Heart right ventricle (tissue), 16 donors: ENCODE measurements around the gene OTULINL. TPM values are rescaled to one million over a fixed set of nuclear protein-coding genes. Genes with fewer than 3 reads are reported as not detected.

Experiments used
- ATAC-seq, 8 donors: fragments of 200-7000 bp; cut with Tn5 transposase; one replicate each; pipeline ENCODE4 v1.9.1; 2020; ENCODE audit warnings: mild to moderate bottlenecking in 8 of 8, moderate library complexity in 8 of 8, moderate number of reproducible peaks in 1 of 8
- DNase-seq, 2 donors: peaks; one replicate each; pipeline ENCODE4 v3.0.0-alpha.2; 2020
- H3K27ac ChIP-seq, 10 donors: fragments of 200-600 bp; sonication (generic) in 2 of 10; one replicate each; pipeline versions ENCODE4 v1.5.0 to v1.8.0; 2020 to 2022; ENCODE audit warnings: mild to moderate bottlenecking in 3 of 10
- H3K27me3 ChIP-seq, 7 donors: fragments of 200-600 bp; one replicate each; pipeline ENCODE4 v1.8.0; 2021 to 2022; ENCODE audit warnings: mild to moderate bottlenecking in 2 of 7
- H3K36me3 ChIP-seq, 9 donors: fragments of 200-600 bp; sonication (generic) in 1 of 9; one replicate each; pipeline versions ENCODE4 v1.5.0 to v1.8.0; 2020 to 2022; ENCODE audit warnings: mild to moderate bottlenecking in 2 of 9
- H3K4me1 ChIP-seq, 9 donors: fragments of 200-600 bp; sonication (generic) in 1 of 9; one replicate each; pipeline versions ENCODE4 v1.5.0 to v1.8.0; 2020 to 2022; ENCODE audit warnings: mild to moderate bottlenecking in 4 of 9
- H3K4me3 ChIP-seq, 10 donors: fragments of 200-600 bp; sonication (generic) in 2 of 10; one replicate each; pipeline versions ENCODE4 v1.5.0 to v1.8.0; 2020 to 2022; ENCODE audit warnings: mild to moderate bottlenecking in 7 of 10, moderate library complexity in 2 of 10
- H3K9me3 ChIP-seq, 11 donors: fragments of 200-600 bp in 10 of 11; sonication (generic) in 2 of 11; one replicate each; pipeline versions ENCODE4 v1.5.0 to v1.8.0; 2013 to 2022; ENCODE audit warnings: mild to moderate bottlenecking in 2 of 11, control low read depth in 1 of 11, moderate library complexity in 1 of 11
- WGBS, 2 donors: extraction: QIAGEN DNeasy Blood & Tissue Kit; methylation state at CpG; one replicate each; pipeline ENCODE4 v1.1.7; 2013; ENCODE audit warnings: inconsistent platforms in 1 of 2; 5-methylcytosine and 5-hydroxymethylcytosine counted together
- intact Hi-C, 10 donors: fragments of 100-400 bp; cut with DNase I; formaldehyde crosslinking; loops; one replicate each; pipeline versions ENCODE4 v1.11.1 to v1.14.2; 2022
- polyA plus RNA-seq, 2 donors: library from polyadenylated mRNA; stranded (reverse); fragments of 200-250 nt; gene quantifications; one replicate each; pipeline ENCODE4 v1.2.3, GENCODE V29; 2013
- total RNA-seq, 10 donors: library from RNA; stranded (reverse); fragmentation: NEBNext Ultra II Directional in 3 of 10; extraction: Animal tissue kit (Norgen Biotek cat#: 25700) in 3 of 10; gene quantifications; one replicate each; pipeline versions ENCODE4 v1.2.1 to v1.2.4, GENCODE V29; 2021 to 2023
- TF ChIP-seq, protein P1 (sequence below), 9 donors: fragments of 200-600 bp; sonication (generic) in 2 of 9; IDR thresholded peaks; one replicate each; pipeline versions ENCODE4 v1.5.0 to v1.8.0; 2021 to 2022; ENCODE audit warnings: antibody characterized with exemption in 9 of 9, mild to moderate bottlenecking in 5 of 9, moderate library complexity in 1 of 9
- donor health status: Arrhythmogenic right ventricular cardiomyopathy.
- donor health status: ischemic (EF 13 %, LVEDD 7.1; RV severe dilation, severe dysfunction).
- donor health status: healthy with polysubstance abuse.
- donor health status: DM: no; HTN: yes; CAD: no.
- donor health status: DM: no; HTN: no; CAD: no.
- donor health status: ischemic (EF 25% LVEDD 6.9; RV normal size, moderate dysfunction).
- donor health status: ischemic (EF 25% LVEDD 5.7; RV mildly dilated, moderate dysfunction).
- donor health status: healthy.
- donor health status: DM: yes; HTN: yes; CAD: no.
- donor health status: Ischemic cardiomyopathy.
- donor health status: ischemic (EF 35%, LVEDD 5.7; RV mildly dilated, moderate dysfunction).
- donor health status: nonischemic (EF 11% LVEDD 7.7; RV severe dilation, severe dysfunction).
- donor health status: DM: yes; HTN: yes; CAD: no.
- donor health status: PGD.
- donor health status: ischemic (EF 29% LVEDD 5.4; RV normal size, mild dysfunction).
- donor health status: nonischemic (EF 23%, LVEDD 6.1; RV moderate dilation, normal function).

The OTULINL gene
- total and polyA plus RNA-seq, 12 donors, result 0.29 to 9.5 (median 1.3) TPM

GRCh38 chr5:14576206-14576605, 5.4 kb upstream of the OTULINL start:
- intact Hi-C loops, result no loop called here
- H3K4me3 ChIP-seq, result no peak overlapping the region
- H3K36me3 ChIP-seq, result no peaks in the 10 kb centered on the region
- H3K27me3 ChIP-seq, result peaks cover 0 to 38% (median 23%) of the 10 kb centered on the region in 7 donors
- TF ChIP-seq, protein P1, sequence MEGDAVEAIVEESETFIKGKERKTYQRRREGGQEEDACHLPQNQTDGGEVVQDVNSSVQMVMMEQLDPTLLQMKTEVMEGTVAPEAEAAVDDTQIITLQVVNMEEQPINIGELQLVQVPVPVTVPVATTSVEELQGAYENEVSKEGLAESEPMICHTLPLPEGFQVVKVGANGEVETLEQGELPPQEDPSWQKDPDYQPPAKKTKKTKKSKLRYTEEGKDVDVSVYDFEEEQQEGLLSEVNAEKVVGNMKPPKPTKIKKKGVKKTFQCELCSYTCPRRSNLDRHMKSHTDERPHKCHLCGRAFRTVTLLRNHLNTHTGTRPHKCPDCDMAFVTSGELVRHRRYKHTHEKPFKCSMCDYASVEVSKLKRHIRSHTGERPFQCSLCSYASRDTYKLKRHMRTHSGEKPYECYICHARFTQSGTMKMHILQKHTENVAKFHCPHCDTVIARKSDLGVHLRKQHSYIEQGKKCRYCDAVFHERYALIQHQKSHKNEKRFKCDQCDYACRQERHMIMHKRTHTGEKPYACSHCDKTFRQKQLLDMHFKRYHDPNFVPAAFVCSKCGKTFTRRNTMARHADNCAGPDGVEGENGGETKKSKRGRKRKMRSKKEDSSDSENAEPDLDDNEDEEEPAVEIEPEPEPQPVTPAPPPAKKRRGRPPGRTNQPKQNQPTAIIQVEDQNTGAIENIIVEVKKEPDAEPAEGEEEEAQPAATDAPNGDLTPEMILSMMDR (IDR thresholded peaks at IDR 0.05), result no peak
- no peak overlapping the region for H3K27ac ChIP-seq
- H3K9me3 ChIP-seq, result no peaks in the 10 kb centered on the region
- DNase-seq (no peak), ATAC-seq (no peak)
- H3K4me1 ChIP-seq, result peaks cover 0 to 51% (median 5%) of the 10 kb centered on the region in 9 donors
- WGBS, 2 donors, result 87 to 90% methylated on average over 7 of the region's 7 CpGs

- TF ChIP-seq, protein P1 (IDR thresholded peaks at IDR 0.05), result no peak
- Histone ChIP-seq H3K27ac (no peak overlapping the region), H3K4me3 (no peak overlapping the region), H3K9me3 (no peaks in the 10 kb centered on the region), H3K27me3 (peaks cover 0 to 41% (median 23%) of the 10 kb centered on the region in 7 donors), H3K4me1 (peaks cover 0 to 49% (median 10%) of the 10 kb centered on the region in 9 donors), H3K36me3 (no peaks in the 10 kb centered on the region)
- intact Hi-C loops, result no loop called here
- ATAC-seq, result no peak
- WGBS, 2 donors, result 95% methylated on average over 37 to 40 of the region's 40 CpGs
- DNase-seq, result no peak
Measured at GRCh38 chr5:14577079-14577725, 4.4 kb upstream of the OTULINL start.

GRCh38 chr5:14577971-14578370, 3.6 kb upstream of the OTULINL start:
- ATAC-seq (no peak), DNase-seq (no peak)
- Histone ChIP-seq H3K4me1 (peaks cover 0 to 51% (median 14%) of the 10 kb centered on the region in 9 donors), H3K4me3 (no peak overlapping the region), H3K9me3 (no peaks in the 10 kb centered on the region), H3K27me3 (peaks cover 0 to 41% (median 23%) of the 10 kb centered on the region in 7 donors), H3K27ac (no peak overlapping the region), H3K36me3 (no peaks in the 10 kb centered on the region)
- 83 to 88% methylated on average over 4 of the region's 4 CpGs for WGBS, 2 donors
- TF ChIP-seq, protein P1 (IDR thresholded peaks at IDR 0.05), result no peak
- intact Hi-C loops, result no loop called here

GRCh38 chr5:14579246-14579645, 2.3 kb upstream of the OTULINL start:
- DNase-seq (no peak), ATAC-seq (no peak)
- WGBS, 2 donors, result 92 to 94% methylated on average over 7 of the region's 7 CpGs
- Histone ChIP-seq H3K27ac (no peak overlapping the region), H3K36me3 (no peaks in the 10 kb centered on the region), H3K4me3 (no peak overlapping the region), H3K4me1 (peaks cover 0 to 51% (median 14%) of the 10 kb centered on the region in 9 donors), H3K27me3 (peaks cover 0 to 41% (median 23%) of the 10 kb centered on the region in 7 donors), H3K9me3 (no peaks in the 10 kb centered on the region)
- TF ChIP-seq, protein P1 (IDR thresholded peaks at IDR 0.05), result no peak
- intact Hi-C loops, result no loop called here
